Endodermal cell (in vitro differentiated cells): ENCODE results near the gene PRKCG. TPM values are rescaled to one million over a fixed set of nuclear protein-coding genes. Genes with fewer than 3 reads are reported as not detected.
A peak's percentile ranks its signal among the peaks of the same experiment; 100 is the strongest.

Experiments used
- DNase-seq: peaks from one replicate; pipeline ENCODE4 v3.0.0-alpha.2; 2017
- H3K27ac ChIP-seq: 2 replicates; pipeline ENCODE4 v1.5.1; 2013; ENCODE audit warnings: mild to moderate bottlenecking, low read depth, low read length, moderate library complexity
- H3K27me3 ChIP-seq: 2 replicates; pipeline ENCODE4 v1.6.1; 2013; ENCODE audit warnings: mild to moderate bottlenecking, low read length, moderate library complexity; ENCODE audit not compliant: insufficient read depth, control insufficient read depth, poor library complexity, severe bottlenecking
- H3K36me3 ChIP-seq: 2 replicates; pipeline ENCODE4 v1.7.0; 2013; ENCODE audit warnings: mild to moderate bottlenecking, low read length, moderate library complexity; ENCODE audit not compliant: control insufficient read depth, insufficient read depth
- H3K4me1 ChIP-seq: one replicate; pipeline ENCODE4 v1.7.0; 2013; ENCODE audit warnings: low read length; ENCODE audit not compliant: control insufficient read depth, insufficient read depth
- H3K4me3 ChIP-seq: 2 replicates; pipeline ENCODE4 v1.5.1; 2013; ENCODE audit warnings: mild to moderate bottlenecking, low read length, moderate library complexity
- H3K9ac ChIP-seq: 2 replicates; pipeline ENCODE4 v1.6.1; 2013; ENCODE audit warnings: mild to moderate bottlenecking, low read length, moderate library complexity; ENCODE audit not compliant: poor library complexity, severe bottlenecking; ENCODE audit errors: extremely low read depth
- H3K9me3 ChIP-seq: 2 replicates; pipeline ENCODE4 v1.6.1; 2013; ENCODE audit warnings: mild to moderate bottlenecking, low read length, moderate library complexity; ENCODE audit not compliant: control insufficient read depth
- H3K27ac Mint-ChIP-seq: 2 replicates; pipeline ENCODE4 v1.8.0; 2020; ENCODE audit warnings: mixed read lengths
- H3K27me3 Mint-ChIP-seq: 2 replicates; pipeline ENCODE4 v1.8.0; 2021; ENCODE audit warnings: mild to moderate bottlenecking, mixed read lengths; ENCODE audit not compliant: insufficient read depth
- H3K36me3 Mint-ChIP-seq: 2 replicates; pipeline ENCODE4 v1.8.0; 2020; ENCODE audit warnings: low read depth, mixed read lengths
- H3K4me1 Mint-ChIP-seq: 2 replicates; pipeline ENCODE4 v1.8.0; 2020; ENCODE audit warnings: mixed read lengths
- H3K4me3 Mint-ChIP-seq: 2 replicates; pipeline ENCODE4 v1.8.0; 2020; ENCODE audit warnings: mild to moderate bottlenecking, moderate library complexity, mixed read lengths
- H3K9me3 Mint-ChIP-seq: 2 replicates; pipeline ENCODE4 v1.8.0; 2020; ENCODE audit warnings: mild to moderate bottlenecking, mixed read lengths
- CTCF ChIP-seq: fragments of 200-600 bp; sonication (generic); conservative IDR thresholded peaks from 2 replicates; pipeline ENCODE4 v1.5.0; 2021; ENCODE audit warnings: antibody characterized with exemption, mild to moderate bottlenecking
- WGBS, 2 experiments: methylation state at CpG; one replicate each; pipeline versions ENCODE4 v1.1.5 to v1.1.7; 2013; ENCODE audit warnings: missing lambda C conversion rate in 2 of 2, mixed read lengths in 1 of 2; ENCODE audit not compliant: insufficient coverage in 1 of 2, insufficient read length in 1 of 2; 5-methylcytosine and 5-hydroxymethylcytosine counted together
- total RNA-seq, 2 donors: library from RNA; stranded (reverse); fragmentation: NEBNext Ultra II Directional in 1 of 2; extraction: Animal tissue kit (Norgen Biotek cat#: 25700) in 1 of 2; gene quantifications; 2 replicates in 1 of 2; 3 replicates in 1 of 2; pipeline ENCODE4 v1.2.1, GENCODE V29; 2021

Gene PRKCG
- total RNA-seq, 2 donors from 2014 or later = 2.7 to 5.6 TPM

- H3K9ac ChIP-seq = peak overlapping the region; percentile 44
- no peaks in the 10 kb centered on the region for H3K4me1 ChIP-seq
- Mint-ChIP-seq H3K36me3 (peaks cover 36% of the 10 kb centered on the region), H3K27me3 (no peaks in the 10 kb centered on the region), H3K4me1 (peaks cover 15% of the 10 kb centered on the region), H3K9me3 (no peaks in the 10 kb centered on the region), H3K4me3 (peak overlapping the region; percentile 48), H3K27ac (no peak overlapping the region)
- H3K27ac ChIP-seq = peak overlapping the region; percentile 53
- DNase-seq = peak; percentile 59
- H3K27me3 ChIP-seq = no peaks in the 10 kb centered on the region
- no peak for TF ChIP-seq CTCF
- H3K9me3 ChIP-seq = no peaks in the 10 kb centered on the region
- 89 to 92% methylated on average over 3 to 5 of the region's 5 CpGs for WGBS, 2 experiments
- H3K4me3 ChIP-seq = peak overlapping the region; percentile 81
- peaks cover 42% of the 10 kb centered on the region for H3K36me3 ChIP-seq
These were observed 11.5 kb upstream of the PRKCG start for GRCh38 chr19:53870485-53870844.

- Mint-ChIP-seq H3K27me3 (no peaks in the 10 kb centered on the region), H3K27ac (peak overlapping the region; percentile 62), H3K4me3 (peak overlapping the region; percentile 48), H3K4me1 (peaks cover 9% of the 10 kb centered on the region), H3K36me3 (peaks cover 36% of the 10 kb centered on the region), H3K9me3 (no peaks in the 10 kb centered on the region)
- no peak overlapping the region for H3K27ac ChIP-seq
- WGBS, 2 experiments = 84 to 90% methylated on average over 4 to 6 of the region's 7 CpGs
- TF ChIP-seq CTCF = no peak
- H3K9ac ChIP-seq = no peak overlapping the region
- peak overlapping the region; percentile 81 for H3K4me3 ChIP-seq
- no peak for DNase-seq
- no peaks in the 10 kb centered on the region for H3K9me3 ChIP-seq
- H3K27me3 ChIP-seq = no peaks in the 10 kb centered on the region
- no peaks in the 10 kb centered on the region for H3K4me1 ChIP-seq
- H3K36me3 ChIP-seq = peaks cover 47% of the 10 kb centered on the region
These were observed 10.5 kb upstream of the PRKCG start for GRCh38 chr19:53871454-53871853.

- H3K4me3 Mint-ChIP-seq = no peak overlapping the region
These were observed 9.2 kb upstream of the PRKCG start for GRCh38 chr19:53872762-53873161.

More at GRCh38 chr19:53872762-53873161, 9.2 kb upstream of the PRKCG start:
- Histone ChIP-seq H3K4me1 (no peaks in the 10 kb centered on the region), H3K36me3 (peaks cover 47% of the 10 kb centered on the region), H3K27me3 (no peaks in the 10 kb centered on the region), H3K9ac (no peak overlapping the region), H3K9me3 (no peaks in the 10 kb centered on the region), H3K4me3 (no peak overlapping the region), H3K27ac (no peak overlapping the region)
- WGBS, 2 experiments = 91 to 94% methylated on average over 5 to 6 of the region's 6 CpGs
- Mint-ChIP-seq H3K4me1 (peaks cover 9% of the 10 kb centered on the region), H3K27me3 (no peaks in the 10 kb centered on the region), H3K36me3 (peaks cover 36% of the 10 kb centered on the region), H3K27ac (no peak overlapping the region), H3K9me3 (no peaks in the 10 kb centered on the region)
- peak; percentile 49 for DNase-seq
- no peak for TF ChIP-seq CTCF
